Urothelium cell line (cell line): ENCODE measurements around the gene FADS1.
A peak's percentile ranks its signal among the peaks of the same experiment; 100 is the strongest.

Experiments
- DNase-seq: peaks from one replicate; pipeline ENCODE4 v3.0.0; 2011; ENCODE audit warnings: low spot score, mixed read lengths
- FAIRE-seq: peaks from 2 replicates; lab custom pipeline; 2011; peaks lifted over from hg19 to GRCh38; lab: Jason Lieb, UNC

The FADS1 gene

GRCh38 chr11:61778920-61779650 lies 37.7 kb downstream of the FADS1 start:
- DNase-seq: no peak
- FAIRE-seq: no peak

GRCh38 chr11:61778357-61778886 lies 38.4 kb downstream of the FADS1 start:
- no peak for DNase-seq
- no peak for FAIRE-seq

- FAIRE-seq: no peak
- no peak for DNase-seq
These were observed 39.3 kb downstream of the FADS1 start for GRCh38 chr11:61777234-61778090.

- FAIRE-seq (no peak), DNase-seq (peak; percentile 68)
These were observed 40.2 kb downstream of the FADS1 start for GRCh38 chr11:61776561-61777075.

GRCh38 chr11:61775606-61776554 lies 40.9 kb downstream of the FADS1 start:
- DNase-seq: no peak
- peak; percentile 44 for FAIRE-seq

- DNase-seq: no peak
- no peak for FAIRE-seq
These were observed 41.7 kb downstream of the FADS1 start for GRCh38 chr11:61775106-61775505.

- FAIRE-seq: no peak
These were observed 42.4 kb downstream of the FADS1 start for GRCh38 chr11:61774411-61774810.

GRCh38 chr11:61773809-61774208 lies 43.0 kb downstream of the FADS1 start:
- no peak for DNase-seq
- FAIRE-seq: no peak

More at GRCh38 chr11:61774411-61774810, 42.4 kb downstream of the FADS1 start:
- no peak for DNase-seq

GRCh38 chr11:61773356-61773755 lies 43.4 kb downstream of the FADS1 start:
- no peak for FAIRE-seq
- DNase-seq: no peak

- no peak for FAIRE-seq
- no peak for DNase-seq
These were observed 44.8 kb downstream of the FADS1 start for GRCh38 chr11:61771985-61772455.

- no peak for DNase-seq
- FAIRE-seq: no peak
These were observed 45.5 kb downstream of the FADS1 start for GRCh38 chr11:61771195-61771894.

- FAIRE-seq (no peak), DNase-seq (no peak)
These were observed 46.7 kb downstream of the FADS1 start for GRCh38 chr11:61769946-61770683.

- FAIRE-seq: no peak
These were observed 47.5 kb downstream of the FADS1 start for GRCh38 chr11:61769169-61769920.

GRCh38 chr11:61768376-61769076 lies 48.3 kb downstream of the FADS1 start:
- DNase-seq: no peak
- no peak for FAIRE-seq

More at GRCh38 chr11:61769169-61769920, 47.5 kb downstream of the FADS1 start:
- no peak for DNase-seq

- DNase-seq (no peak), FAIRE-seq (no peak)
These were observed 50.4 kb downstream of the FADS1 start for GRCh38 chr11:61766353-61766841.

GRCh38 chr11:61765550-61766253 lies 51.1 kb downstream of the FADS1 start:
- FAIRE-seq (no peak), DNase-seq (no peak)
